SK-MEL-5 (cell line): ENCODE data around the gene PTPN21. TPM values are rescaled to one million over a fixed set of nuclear protein-coding genes. Genes with fewer than 3 reads are reported as not detected.

Experiments used
- DNase-seq: peaks from one replicate; pipeline ENCODE4 v3.0.0-alpha.2; 2016; ENCODE audit warnings: low read depth, low spot score
- in situ Hi-C: cut with HindIII; loops from 2 replicates; pipeline ENCODE4 v1.10.0; 2016; ENCODE audit warnings: low sequenced_read_pairs, high pct_unique_total_duplicates, low pct_unique_long_range_greater_than_20kb
- total RNA-seq: library from RNA; depleted of rRNA; stranded (reverse); fragments of >200 nt; shearing (Covaris generic); gene quantifications from 2 replicates; pipeline ENCODE4 v1.2.3, GENCODE V29; 2014

Gene PTPN21
- total RNA-seq, 1 experiment from 2014 or later = 2.4 TPM

- DNase-seq = no peak
- in situ Hi-C loops = no loop called here
Measured at GRCh38 chr14:88521818-88522217, 33.0 kb downstream of the PTPN21 start.

- no peak for DNase-seq
- in situ Hi-C loops = no loop called here
Measured at GRCh38 chr14:88519907-88520306, 34.9 kb downstream of the PTPN21 start.

GRCh38 chr14:88518592-88519512, 36.0 kb downstream of the PTPN21 start:
- DNase-seq = no peak
- in situ Hi-C loops = no loop called here

GRCh38 chr14:88516861-88517357, 37.9 kb downstream of the PTPN21 start:
- DNase-seq = no peak
- in situ Hi-C loops = no loop called here

GRCh38 chr14:88515499-88516221, 39.1 kb downstream of the PTPN21 start:
- in situ Hi-C loops = no loop called here
- DNase-seq = no peak

GRCh38 chr14:88507208-88507607, 47.6 kb downstream of the PTPN21 start:
- in situ Hi-C loops = no loop called here
- DNase-seq = no peak

GRCh38 chr14:88505621-88506020, 49.2 kb downstream of the PTPN21 start:
- no peak for DNase-seq
- in situ Hi-C loops = no loop called here

GRCh38 chr14:88504602-88505001, 50.2 kb downstream of the PTPN21 start:
- in situ Hi-C loops = no loop called here
- DNase-seq = no peak

GRCh38 chr14:88503754-88504406, 50.9 kb downstream of the PTPN21 start:
- in situ Hi-C loops = no loop called here
- DNase-seq = no peak

- no peak for DNase-seq
- in situ Hi-C loops = no loop called here
Measured at GRCh38 chr14:88502740-88503139, 52.1 kb downstream of the PTPN21 start.

GRCh38 chr14:88500611-88501010, 54.2 kb downstream of the PTPN21 start:
- no peak for DNase-seq
- in situ Hi-C loops = no loop called here

- in situ Hi-C loops = no loop called here
- no peak for DNase-seq
Measured at GRCh38 chr14:88499225-88499624, 55.6 kb downstream of the PTPN21 start.

- in situ Hi-C loops = no loop called here
- peak; percentile 56 for DNase-seq
Measured at GRCh38 chr14:88496414-88496813, 58.4 kb downstream of the PTPN21 start.

- DNase-seq = no peak
- in situ Hi-C loops = no loop called here
Measured at GRCh38 chr14:88493392-88494185, 61.2 kb downstream of the PTPN21 start.

- in situ Hi-C loops = no loop called here
- peak; percentile 78 for DNase-seq
Measured at GRCh38 chr14:88492272-88493089, 62.3 kb downstream of the PTPN21 start.

GRCh38 chr14:88490168-88490567, 64.6 kb downstream of the PTPN21 start:
- in situ Hi-C loops = no loop called here
- no peak for DNase-seq

GRCh38 chr14:88488897-88489296, 65.9 kb downstream of the PTPN21 start:
- in situ Hi-C loops = no loop called here
- no peak for DNase-seq
